Liver (tissue), 9 donors: ENCODE results near the gene RAD50. TPM values are rescaled to one million over a fixed set of nuclear protein-coding genes. Genes with fewer than 3 reads are reported as not detected.

Experiments
- DNase-seq: peaks from one replicate; pipeline ENCODE4 v3.0.0-alpha.2; 2017; ENCODE audit warnings: low spot score
- H3K27ac ChIP-seq, 2 donors: one replicate each; pipeline ENCODE4 v1.7.0; 2013; ENCODE audit warnings: inconsistent platforms in 2 of 2, low read length in 2 of 2, control low read depth in 1 of 2, low read depth in 1 of 2, mild to moderate bottlenecking in 1 of 2
- H3K27me3 ChIP-seq, 4 donors: one replicate each; pipeline versions ENCODE4 v1.6.1 to v1.7.0; 2013; ENCODE audit warnings: low read length in 3 of 4, inconsistent platforms in 1 of 4, mild to moderate bottlenecking in 1 of 4, moderate library complexity in 1 of 4; ENCODE audit not compliant: control insufficient read depth in 4 of 4, insufficient read depth in 4 of 4
- H3K36me3 ChIP-seq, 4 donors: one replicate each; pipeline versions ENCODE4 v1.6.1 to v1.7.0; 2013; ENCODE audit warnings: low read length in 3 of 4, mild to moderate bottlenecking in 3 of 4, low read depth in 1 of 4, moderate library complexity in 1 of 4; ENCODE audit not compliant: control insufficient read depth in 4 of 4, insufficient read depth in 3 of 4
- H3K4me1 ChIP-seq, 4 donors: one replicate each; pipeline versions ENCODE4 v1.6.1 to v1.7.0; 2013; ENCODE audit warnings: low read length in 3 of 4, mild to moderate bottlenecking in 3 of 4, moderate library complexity in 1 of 4; ENCODE audit not compliant: control insufficient read depth in 4 of 4, insufficient read depth in 4 of 4
- H3K4me3 ChIP-seq, 3 donors: one replicate each; pipeline versions ENCODE4 v1.6.1 to v1.7.0; 2013; ENCODE audit warnings: low read length in 3 of 3, control low read depth in 1 of 3, low read depth in 1 of 3, mild to moderate bottlenecking in 1 of 3
- H3K9ac ChIP-seq, 2 donors: one replicate each; pipeline ENCODE4 v1.7.0; 2013; ENCODE audit warnings: low read length in 2 of 2, mild to moderate bottlenecking in 2 of 2, moderate library complexity in 2 of 2, control low read depth in 1 of 2, low read depth in 1 of 2
- H3K9me3 ChIP-seq, 4 donors: one replicate each; pipeline versions ENCODE4 v1.6.1 to v1.7.0; 2013; ENCODE audit warnings: low read length in 3 of 4; ENCODE audit not compliant: control insufficient read depth in 4 of 4
- ATF3 ChIP-seq: IDR thresholded peaks from 2 replicates; pipeline ENCODE4 v1.6.1; 2016; ENCODE audit warnings: antibody characterized with exemption
- CTCF ChIP-seq: fragments of 150-350 bp; IDR thresholded peaks from 2 replicates; pipeline ENCODE4 v1.5.1; 2017; ENCODE audit warnings: improper control_type of control experiment, low read depth, low read length; ENCODE audit not compliant: missing input control
- EGR1 ChIP-seq, 2 donors: IDR thresholded peaks; 2 replicates each; pipeline ENCODE4 v1.6.1; 2016 to 2018; ENCODE audit warnings: antibody characterized with exemption in 2 of 2, low read depth in 2 of 2
- FOXA2 ChIP-seq: IDR thresholded peaks from 2 replicates; pipeline ENCODE4 v1.6.1; 2016; ENCODE audit warnings: antibody characterized with exemption
- GABPA ChIP-seq, 2 donors: IDR thresholded peaks in 1 of 2; conservative IDR thresholded peaks in 1 of 2; 2 replicates each; pipeline ENCODE4 v1.6.1; 2016; ENCODE audit warnings: antibody characterized with exemption in 2 of 2, mild to moderate bottlenecking in 1 of 2, moderate library complexity in 1 of 2
- HNF4A ChIP-seq, 2 donors: conservative IDR thresholded peaks; 2 replicates each; pipeline ENCODE4 v1.6.1; 2016; ENCODE audit warnings: antibody characterized with exemption in 2 of 2, mild to moderate bottlenecking in 2 of 2
- HNF4G ChIP-seq: IDR thresholded peaks from 2 replicates; pipeline ENCODE4 v1.6.1; 2016; ENCODE audit warnings: antibody characterized with exemption
- JUND ChIP-seq, 2 donors: IDR thresholded peaks; 2 replicates each; pipeline ENCODE4 v1.6.1; 2016; ENCODE audit warnings: antibody characterized with exemption in 2 of 2
- MAX ChIP-seq: IDR thresholded peaks from 2 replicates; pipeline ENCODE4 v1.6.1; 2016; ENCODE audit warnings: antibody characterized with exemption
- RAD21 ChIP-seq, 2 donors: IDR thresholded peaks; 2 replicates each; pipeline ENCODE4 v1.6.1; 2016; ENCODE audit warnings: antibody characterized with exemption in 2 of 2, mild to moderate bottlenecking in 2 of 2
- REST ChIP-seq: IDR thresholded peaks from 2 replicates; pipeline ENCODE4 v1.6.1; 2016; ENCODE audit warnings: antibody characterized with exemption, mild to moderate bottlenecking
- RXRA ChIP-seq, 2 donors: IDR thresholded peaks; 2 replicates each; pipeline ENCODE4 v1.6.1; 2017 to 2018; ENCODE audit warnings: antibody characterized with exemption in 2 of 2, mild to moderate bottlenecking in 1 of 2
- SP1 ChIP-seq: IDR thresholded peaks from 2 replicates; pipeline ENCODE4 v1.6.1; 2018; ENCODE audit warnings: antibody characterized with exemption, mild to moderate bottlenecking
- TAF1 ChIP-seq: conservative IDR thresholded peaks from 2 replicates; pipeline ENCODE4 v1.6.1; 2016; ENCODE audit warnings: antibody characterized with exemption, mild to moderate bottlenecking
- YY1 ChIP-seq: IDR thresholded peaks from 2 replicates; pipeline ENCODE4 v1.6.1; 2016; ENCODE audit warnings: antibody characterized with exemption, mild to moderate bottlenecking
- ZBTB33 ChIP-seq: IDR thresholded peaks from 2 replicates; pipeline ENCODE4 v1.6.1; 2016; ENCODE audit warnings: antibody characterized with exemption
- WGBS: extraction: QIAGEN DNeasy Blood & Tissue Kit; methylation state at CpG from one replicate; pipeline ENCODE4 v1.1.7; 2013; 5-methylcytosine and 5-hydroxymethylcytosine counted together
- polyA plus RNA-seq, 2 donors: library from polyadenylated mRNA; stranded (reverse) in 1 of 2; unstranded in 1 of 2; fragments of 200-250 nt in 1 of 2; fragments of >200 nt in 1 of 2; fragmentation: Nextera tagmentation in 1 of 2; extraction: Ambion mirVana in 1 of 2; gene quantifications; one replicate each; pipeline versions ENCODE4 v1.2.1 to v1.2.3, GENCODE V29; 2013 to 2015
- total RNA-seq, 2 donors: library from RNA; depleted of rRNA; stranded (reverse); fragments of >200 nt; gene quantifications; one replicate each; pipeline ENCODE4 v1.2.3, GENCODE V29; 2014
- donor health status: healthy.
- donor health status: healthy.
- donor health status: healthy.
- donor health status: healthy.
- donor health status: healthy.

The RAD50 gene
- total and polyA plus RNA-seq, 4 donors: 6.1 to 18.7 (median 14.9) TPM

GRCh38 chr5:132667761-132668705 lies 111.3 kb downstream of the RAD50 start:
- H3K27me3 ChIP-seq: no peaks in the 10 kb centered on the region
- no peak for DNase-seq
- WGBS: 85% methylated on average over 22 of the region's 22 CpGs
- no peaks in the 10 kb centered on the region for H3K4me1 ChIP-seq
- no peak overlapping the region for H3K9ac ChIP-seq
- H3K27ac ChIP-seq: no peak overlapping the region
- no peaks in the 10 kb centered on the region for H3K36me3 ChIP-seq
- H3K4me3 ChIP-seq: no peak overlapping the region
- TF ChIP-seq YY1: no peak
- no peak for TF ChIP-seq ATF3
- no peak for TF ChIP-seq HNF4G
- no peak for TF ChIP-seq FOXA2
- no peak for TF ChIP-seq GABPA (IDR thresholded peaks at IDR 0.05 in 1 of 2, conservative IDR thresholded peaks at IDR 0.05 in 1 of 2)
- TF ChIP-seq TAF1: no peak
- no peak for TF ChIP-seq RAD21 (IDR thresholded peaks at IDR 0.05)
- no peak for TF ChIP-seq JUND (IDR thresholded peaks at IDR 0.05)
- no peak for TF ChIP-seq CTCF
- TF ChIP-seq HNF4A (conservative IDR thresholded peaks at IDR 0.05): no peak
- no peak for TF ChIP-seq RXRA (IDR thresholded peaks at IDR 0.05)
- TF ChIP-seq SP1: no peak
- no peaks in the 10 kb centered on the region for H3K9me3 ChIP-seq

GRCh38 chr5:132668706-132669454 lies 112.1 kb downstream of the RAD50 start:
- no peak for TF ChIP-seq MAX
- TF ChIP-seq RXRA (IDR thresholded peaks at IDR 0.05): no peak
- no peak for TF ChIP-seq REST
- no peak for TF ChIP-seq CTCF
- TF ChIP-seq TAF1: no peak
- no peak for TF ChIP-seq EGR1 (IDR thresholded peaks at IDR 0.05; ENCODE audit: low read depth in 2 of 2)
- TF ChIP-seq YY1: no peak
- no peak for TF ChIP-seq ZBTB33
- no peak for TF ChIP-seq GABPA (IDR thresholded peaks at IDR 0.05 in 1 of 2, conservative IDR thresholded peaks at IDR 0.05 in 1 of 2)
- no peak for TF ChIP-seq HNF4G
- TF ChIP-seq RAD21 (IDR thresholded peaks at IDR 0.05): no peak

More at GRCh38 chr5:132668706-132669454, 112.1 kb downstream of the RAD50 start:
- H3K4me3 ChIP-seq: no peak overlapping the region
- H3K27me3 ChIP-seq: no peaks in the 10 kb centered on the region
- H3K4me1 ChIP-seq: no peaks in the 10 kb centered on the region
- H3K9me3 ChIP-seq: no peaks in the 10 kb centered on the region
- WGBS: 90% methylated on average over 14 of the region's 14 CpGs
- no peaks in the 10 kb centered on the region for H3K36me3 ChIP-seq
- no peak overlapping the region for H3K27ac ChIP-seq
- no peak overlapping the region for H3K9ac ChIP-seq
- DNase-seq: no peak
